Stimulated activated CD4-positive, alpha-beta T cell treated with anti-CD3 and anti-CD28 coated beads, Interleukin-12 subunit alpha, Interleukin-12 subunit beta, amount 100 ng/mL, for 4 hours (primary cell): Measurements from ENCODE around the gene DCHS1.
A peak's percentile ranks its signal among the peaks of the same experiment; 100 is the strongest.
"Not testable (repeated sequence)": the region's sequence is repeated elsewhere in the genome, so short reads cannot be mapped to it uniquely, and the experiment has no call there.

ENCODE experiments used
- DNase-seq: peaks from one replicate; pipeline ENCODE4 v3.0.0-alpha.2; 2020

The DCHS1 gene

GRCh38 chr11:6655790-6656583, at the start of gene DCHS1:
TSS of gene DCHS1 (minus strand) at chr11:6655809. CDS start at chr11:6641613, 14,196 bp downstream.
- DNase-seq: peak; percentile 11

- DNase-seq: no peak
Observed at GRCh38 chr11:6703247-6704063, 47.8 kb upstream of the DCHS1 start.

GRCh38 chr11:6701955-6702354, 46.3 kb upstream of the DCHS1 start:
- not testable (repeated sequence) for DNase-seq

- DNase-seq: no peak
Observed at GRCh38 chr11:6695377-6695776, 39.8 kb upstream of the DCHS1 start.

GRCh38 chr11:6694229-6694535, 38.6 kb upstream of the DCHS1 start:
- no peak for DNase-seq

GRCh38 chr11:6693342-6694228, 38.0 kb upstream of the DCHS1 start:
- DNase-seq: peak; percentile 28

GRCh38 chr11:6692128-6692527, 36.5 kb upstream of the DCHS1 start:
- DNase-seq: no peak

- not testable (repeated sequence) for DNase-seq
Observed at GRCh38 chr11:6690431-6691132, 35.0 kb upstream of the DCHS1 start.

- no peak for DNase-seq
Observed at GRCh38 chr11:6687876-6688275, 32.3 kb upstream of the DCHS1 start.

- DNase-seq: no peak
Observed at GRCh38 chr11:6686006-6686405, 30.4 kb upstream of the DCHS1 start.

GRCh38 chr11:6684068-6684467, 28.5 kb upstream of the DCHS1 start:
- DNase-seq: not testable (repeated sequence)

- DNase-seq: peak; percentile 98
Observed at GRCh38 chr11:6682936-6683861, 27.6 kb upstream of the DCHS1 start, which contains the start of gene MRPL17. TSS of gene MRPL17 (minus strand) at chr11:6683340. CDS start at chr11:6683296, 44 bp downstream.

GRCh38 chr11:6682591-6682935, 27.0 kb upstream of the DCHS1 start:
- DNase-seq: no peak

GRCh38 chr11:6681949-6682348, 26.3 kb upstream of the DCHS1 start:
- DNase-seq: no peak

GRCh38 chr11:6681505-6681904, 25.9 kb upstream of the DCHS1 start:
- DNase-seq: no peak

GRCh38 chr11:6677018-6677417, 21.4 kb upstream of the DCHS1 start:
- no peak for DNase-seq

GRCh38 chr11:6674862-6675261, 19.3 kb upstream of the DCHS1 start:
- DNase-seq: no peak

- DNase-seq: no peak
Observed at GRCh38 chr11:6674219-6674597, 18.6 kb upstream of the DCHS1 start.

GRCh38 chr11:6673523-6674218, 18.1 kb upstream of the DCHS1 start:
- no peak for DNase-seq

- no peak for DNase-seq
Observed at GRCh38 chr11:6671991-6672390, 16.4 kb upstream of the DCHS1 start.
